GM23248 (cell line): ENCODE results near the gene HTR3B. TPM values are rescaled to one million over a fixed set of nuclear protein-coding genes. Genes with fewer than 3 reads are reported as not detected.

ENCODE experiments used
- DNase-seq: peaks from one replicate; pipeline ENCODE4 v3.0.0-alpha.2; 2015
- H2AFZ ChIP-seq: fragments of 200-600 bp; sonication (generic); 2 replicates; pipeline ENCODE4 v1.6.1; 2016; ENCODE audit warnings: antibody characterized with exemption
- H3F3A ChIP-seq: fragments of 200-600 bp; sonication (generic); 2 replicates; pipeline ENCODE4 v1.6.1; 2016; ENCODE audit warnings: mild to moderate bottlenecking, antibody characterized with exemption, mixed run types; ENCODE audit not compliant: insufficient read depth
- H3K27ac ChIP-seq: fragments of 200-600 bp; sonication (generic); 2 replicates; pipeline ENCODE4 v1.5.1; 2016; ENCODE audit warnings: mild to moderate bottlenecking
- H3K27me3 ChIP-seq: fragments of 200-600 bp; sonication (generic); replicated peaks from 2 replicates; pipeline ENCODE4 v1.6.1; 2016; ENCODE audit warnings: mild to moderate bottlenecking; ENCODE audit not compliant: insufficient read depth
- H3K36me3 ChIP-seq: fragments of 200-600 bp; sonication (generic); 2 replicates; pipeline ENCODE4 v1.6.1; 2016; ENCODE audit warnings: low read depth, mild to moderate bottlenecking
- H3K4me1 ChIP-seq: fragments of 200-600 bp; sonication (generic); 2 replicates; pipeline ENCODE4 v1.6.1; 2016; ENCODE audit warnings: mild to moderate bottlenecking; ENCODE audit not compliant: insufficient read depth
- H3K4me2 ChIP-seq: fragments of 200-600 bp; sonication (generic); one replicate; pipeline ENCODE4 v1.6.1; 2016; ENCODE audit warnings: mild to moderate bottlenecking; ENCODE audit not compliant: unreplicated experiment
- H3K4me3 ChIP-seq: fragments of 200-600 bp; sonication (generic); 2 replicates; pipeline ENCODE4 v1.5.1; 2016; ENCODE audit warnings: mild to moderate bottlenecking
- H3K79me2 ChIP-seq: fragments of 200-600 bp; sonication (generic); 2 replicates; pipeline ENCODE4 v1.6.1; 2016; ENCODE audit warnings: mild to moderate bottlenecking; ENCODE audit not compliant: insufficient read depth
- H3K9ac ChIP-seq: fragments of 200-600 bp; sonication (generic); 2 replicates; pipeline ENCODE4 v1.6.1; 2016; ENCODE audit warnings: mild to moderate bottlenecking
- H3K9me2 ChIP-seq: fragments of 200-600 bp; sonication (generic); 2 replicates; pipeline ENCODE4 v1.6.1; 2016; ENCODE audit warnings: mixed run types, mild to moderate bottlenecking, moderate library complexity; ENCODE audit not compliant: insufficient read depth
- H3K9me3 ChIP-seq: fragments of 200-600 bp; sonication (generic); one replicate; pipeline ENCODE4 v1.6.1; 2017; ENCODE audit warnings: low read depth
- H4K20me1 ChIP-seq: fragments of 200-600 bp; sonication (generic); 2 replicates; pipeline ENCODE4 v1.6.0; 2016; ENCODE audit not compliant: insufficient read depth
- EZH2 ChIP-seq: fragments of 200-600 bp; sonication (generic); IDR thresholded peaks from 2 replicates; pipeline ENCODE4 v1.6.1; 2018; ENCODE audit warnings: antibody characterized with exemption, mild to moderate bottlenecking; ENCODE audit not compliant: insufficient read depth, poor library complexity, severe bottlenecking
- EZH2phosphoT487 ChIP-seq: fragments of 200-600 bp; sonication (generic); IDR thresholded peaks from 2 replicates; pipeline ENCODE4 v1.6.1; 2018; ENCODE audit warnings: antibody characterized with exemption, moderate library complexity, mild to moderate bottlenecking, low read depth; ENCODE audit not compliant: insufficient read depth
- WGBS, 2 experiments: methylation state at CpG; one replicate each; pipeline ENCODE4 v1.1.6; 2015 to 2017; ENCODE audit warnings: low lambda C conversion rate in 2 of 2, low coverage in 1 of 2; ENCODE audit errors: missing lambda C conversion rate in 2 of 2; 5-methylcytosine and 5-hydroxymethylcytosine counted together
- in situ Hi-C: fragments of 300-500 bp; cut with MboI; formaldehyde crosslinking; loops from 2 replicates; pipeline ENCODE4 v1.15.0; 2020
- polyA plus RNA-seq: library from polyadenylated mRNA; unstranded; fragments of >200 nt; fragmentation: Nextera tagmentation; extraction: Ambion mirVana; gene quantifications from 2 replicates; pipeline ENCODE4 v1.2.1, GENCODE V29; 2016
- total RNA-seq: library from RNA; depleted of rRNA; stranded (reverse); fragments of >200 nt; shearing (Covaris generic); gene quantifications from 2 replicates; pipeline ENCODE4 v1.2.3, GENCODE V29; 2014

The HTR3B gene
- total and polyA plus RNA-seq, 2 experiments from 2014 or later: not detected

GRCh38 chr11:113986351-113987140 lies 82.0 kb downstream of the HTR3B start:
- H3K79me2 ChIP-seq: no peaks in the 10 kb centered on the region
- no peaks in the 10 kb centered on the region for H3K36me3 ChIP-seq
- WGBS, 2 experiments: 62% methylated on average over 18 of the region's 18 CpGs
- in situ Hi-C loops: no loop called here
- H4K20me1 ChIP-seq: no peaks in the 10 kb centered on the region
- no peak overlapping the region for H3K9ac ChIP-seq
- no peak for DNase-seq
- H3K9me2 ChIP-seq: no peaks in the 10 kb centered on the region
- TF ChIP-seq EZH2: no peak
- no peak for TF ChIP-seq EZH2phosphoT487
- no peak overlapping the region for H3K4me2 ChIP-seq
- H3K4me1 ChIP-seq: no peaks in the 10 kb centered on the region
- H2AFZ ChIP-seq: no peak overlapping the region
- no peak overlapping the region for H3K27ac ChIP-seq
- no peaks in the 10 kb centered on the region for H3F3A ChIP-seq
- peaks cover 11% of the 10 kb centered on the region; the same call in 1 of the 2 replicates for H3K27me3 ChIP-seq
- H3K4me3 ChIP-seq: no peak overlapping the region
- H3K9me3 ChIP-seq: no peaks in the 10 kb centered on the region

DNA sequence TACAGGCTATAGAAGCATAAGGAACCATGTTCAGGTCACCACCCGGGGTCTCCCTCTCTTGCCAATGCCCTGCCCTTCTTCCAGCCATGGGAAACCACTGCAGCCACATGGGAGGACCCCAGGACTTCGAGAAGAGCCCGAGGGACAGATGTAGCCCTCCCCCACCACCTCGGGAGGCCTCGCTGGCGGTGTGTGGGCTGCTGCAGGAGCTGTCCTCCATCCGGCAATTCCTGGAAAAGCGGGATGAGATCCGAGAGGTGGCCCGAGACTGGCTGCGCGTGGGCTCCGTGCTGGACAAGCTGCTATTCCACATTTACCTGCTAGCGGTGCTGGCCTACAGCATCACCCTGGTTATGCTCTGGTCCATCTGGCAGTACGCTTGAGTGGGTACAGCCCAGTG lies 84.8 kb downstream of the HTR3B start:
- Histone ChIP-seq H3K36me3 (no peaks in the 10 kb centered on the region), H3K9me3 (no peaks in the 10 kb centered on the region), H4K20me1 (no peaks in the 10 kb centered on the region), H3K4me3 (no peak overlapping the region), H3K27ac (no peak overlapping the region), H3F3A (no peaks in the 10 kb centered on the region), H2AFZ (no peak overlapping the region), H3K4me1 (no peaks in the 10 kb centered on the region), H3K27me3 (peaks cover 18% of the 10 kb centered on the region; the same call in 1 of the 2 replicates), H3K9ac (no peak overlapping the region), H3K4me2 (no peak overlapping the region), H3K79me2 (no peaks in the 10 kb centered on the region), H3K9me2 (no peaks in the 10 kb centered on the region)
- 44 to 53% methylated on average over 15 of the region's 15 CpGs for WGBS, 2 experiments
- in situ Hi-C loops: no loop called here
- DNase-seq: no peak
- TF ChIP-seq EZH2 (no peak), EZH2phosphoT487 (no peak)

- H3K4me3 ChIP-seq: no peak overlapping the region
- in situ Hi-C loops: loop anchor here (10.0 kb wide), 1 partner anchor 275 kb away; no protein-coding TSS in a partner anchor
- 10% methylated on average over 2 of the region's 2 CpGs for WGBS, 2 experiments
- H3K9me3 ChIP-seq: no peaks in the 10 kb centered on the region
- H3K9me2 ChIP-seq: no peaks in the 10 kb centered on the region
- H3F3A ChIP-seq: no peaks in the 10 kb centered on the region
- TF ChIP-seq EZH2: no peak
- no peak for TF ChIP-seq EZH2phosphoT487
- no peak for DNase-seq
- no peak overlapping the region for H2AFZ ChIP-seq
- H3K27ac ChIP-seq: no peak overlapping the region
- H3K4me2 ChIP-seq: no peak overlapping the region
- no peak overlapping the region for H3K9ac ChIP-seq
- no peaks in the 10 kb centered on the region for H4K20me1 ChIP-seq
- H3K36me3 ChIP-seq: no peaks in the 10 kb centered on the region
- H3K27me3 ChIP-seq: peaks cover 20% of the 10 kb centered on the region; the same call in 1 of the 2 replicates
- H3K4me1 ChIP-seq: no peaks in the 10 kb centered on the region
- no peaks in the 10 kb centered on the region for H3K79me2 ChIP-seq
These were observed 85.3 kb downstream of the HTR3B start for GRCh38 chr11:113989916-113990315.

- Histone ChIP-seq H3K4me3 (no peak overlapping the region), H3F3A (no peaks in the 10 kb centered on the region), H3K36me3 (no peaks in the 10 kb centered on the region), H3K9me3 (no peaks in the 10 kb centered on the region), H3K27me3 (peaks cover 23% of the 10 kb centered on the region), H2AFZ (no peak overlapping the region), H3K27ac (no peak overlapping the region), H4K20me1 (no peaks in the 10 kb centered on the region), H3K4me1 (no peaks in the 10 kb centered on the region), H3K4me2 (no peak overlapping the region), H3K9me2 (no peaks in the 10 kb centered on the region), H3K9ac (no peak overlapping the region), H3K79me2 (no peaks in the 10 kb centered on the region)
- WGBS, 2 experiments: 11 to 13% methylated on average over 4 of the region's 4 CpGs
- TF ChIP-seq EZH2phosphoT487 (no peak), EZH2 (no peak)
- in situ Hi-C loops: loop anchor here (10.0 kb wide), 1 partner anchor 274 kb away; no protein-coding TSS in a partner anchor
- DNase-seq: peak; percentile 61
These were observed 86.6 kb downstream of the HTR3B start for GRCh38 chr11:113991170-113991569.
